ENCODE results near the gene EXOC3L4.

GRCh38 chr14:103140316-103141109, 46.0 kb downstream of the EXOC3L4 start:
- no peak for TF ChIP-seq POLR2A (IDR thresholded peaks at IDR 0.05; ENCODE audit: low read depth, low read length)
- no peak for TF ChIP-seq POLR2AphosphoS5 (IDR thresholded peaks at IDR 0.05; ENCODE audit: insufficient read depth, low read depth, low read length)
- TF ChIP-seq CTCF (IDR thresholded peaks at IDR 0.05; ENCODE audit: extremely low read depth in 1 of 2, insufficient read depth in 1 of 2, low read depth in 1 of 2, low read length in 2 of 2): no peak
- no peak for TF ChIP-seq MAX (IDR thresholded peaks at IDR 0.05; ENCODE audit: insufficient read depth, insufficient read length)
